PFSK-1 (cell line): ENCODE data around the gene ZBTB39.

Source experiments
- FOXP2 ChIP-seq: optimal IDR thresholded peaks from 2 replicates; pipeline ENCODE3; 2011; ENCODE audit warnings: borderline replicate concordance, control low read depth, inconsistent platforms; ENCODE audit not compliant: insufficient read depth; ENCODE audit errors: extremely low read length, extremely low read depth
- POLR2AphosphoS5 ChIP-seq: IDR thresholded peaks from 2 replicates; pipeline ENCODE4 v1.6.1; 2012; ENCODE audit warnings: low read depth, mild to moderate bottlenecking, control low read depth, low read length, moderate library complexity
- SIN3A ChIP-seq: IDR thresholded peaks from 2 replicates; pipeline ENCODE4 v1.6.1; 2012; ENCODE audit warnings: mild to moderate bottlenecking, low read length, moderate library complexity, borderline replicate concordance; ENCODE audit not compliant: insufficient read depth
- TAF1 ChIP-seq: IDR thresholded peaks from 2 replicates; pipeline ENCODE4 v1.6.1; 2012; ENCODE audit warnings: low read length, control low read depth, borderline replicate concordance; ENCODE audit not compliant: insufficient read depth
- TF ChIP-seq, protein P1 (sequence below), 2 experiments: IDR thresholded peaks; 2 replicates each; pipeline versions ENCODE4 v1.6.1 to v1.8.0; 2011 to 2012; ENCODE audit warnings: low read depth in 2 of 2, low read length in 2 of 2, control low read depth in 1 of 2, inconsistent platforms in 1 of 2, mild to moderate bottlenecking in 1 of 2, moderate library complexity in 1 of 2; ENCODE audit not compliant: insufficient read depth in 1 of 2

DNA sequence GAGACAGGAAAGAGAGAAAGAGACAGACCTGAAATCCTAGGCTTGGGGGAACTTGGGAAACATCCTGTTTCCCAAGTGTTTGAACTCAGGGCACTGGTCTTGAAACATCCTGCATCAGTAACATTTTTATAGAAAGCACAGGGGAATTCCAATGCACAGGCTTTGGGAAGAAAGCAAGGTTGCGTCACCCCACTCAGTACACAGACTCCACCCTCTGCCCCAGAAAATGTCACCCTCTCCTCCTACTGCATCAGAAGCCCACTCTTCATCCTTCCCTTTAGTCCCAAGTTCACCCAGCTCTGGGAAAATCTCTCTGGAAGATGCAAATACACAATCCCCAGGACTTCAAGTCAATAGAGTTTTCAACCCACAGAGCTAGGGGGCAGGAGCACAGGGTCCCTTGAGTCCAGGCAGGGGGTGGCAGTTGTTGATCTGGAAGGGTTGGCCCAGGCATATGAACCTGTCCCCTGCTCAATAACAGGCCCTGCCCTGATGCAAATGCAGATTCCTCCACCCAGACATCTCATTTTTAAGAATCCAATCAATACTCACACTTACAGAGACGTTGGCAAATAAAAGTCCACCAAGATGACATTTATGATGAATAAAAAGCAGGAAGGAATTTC, 50.6 kb downstream of the ZBTB39 start:
- TF ChIP-seq POLR2AphosphoS5 (no peak), SIN3A (no peak), TAF1 (no peak), FOXP2 (no peak)
- TF ChIP-seq, protein P1, sequence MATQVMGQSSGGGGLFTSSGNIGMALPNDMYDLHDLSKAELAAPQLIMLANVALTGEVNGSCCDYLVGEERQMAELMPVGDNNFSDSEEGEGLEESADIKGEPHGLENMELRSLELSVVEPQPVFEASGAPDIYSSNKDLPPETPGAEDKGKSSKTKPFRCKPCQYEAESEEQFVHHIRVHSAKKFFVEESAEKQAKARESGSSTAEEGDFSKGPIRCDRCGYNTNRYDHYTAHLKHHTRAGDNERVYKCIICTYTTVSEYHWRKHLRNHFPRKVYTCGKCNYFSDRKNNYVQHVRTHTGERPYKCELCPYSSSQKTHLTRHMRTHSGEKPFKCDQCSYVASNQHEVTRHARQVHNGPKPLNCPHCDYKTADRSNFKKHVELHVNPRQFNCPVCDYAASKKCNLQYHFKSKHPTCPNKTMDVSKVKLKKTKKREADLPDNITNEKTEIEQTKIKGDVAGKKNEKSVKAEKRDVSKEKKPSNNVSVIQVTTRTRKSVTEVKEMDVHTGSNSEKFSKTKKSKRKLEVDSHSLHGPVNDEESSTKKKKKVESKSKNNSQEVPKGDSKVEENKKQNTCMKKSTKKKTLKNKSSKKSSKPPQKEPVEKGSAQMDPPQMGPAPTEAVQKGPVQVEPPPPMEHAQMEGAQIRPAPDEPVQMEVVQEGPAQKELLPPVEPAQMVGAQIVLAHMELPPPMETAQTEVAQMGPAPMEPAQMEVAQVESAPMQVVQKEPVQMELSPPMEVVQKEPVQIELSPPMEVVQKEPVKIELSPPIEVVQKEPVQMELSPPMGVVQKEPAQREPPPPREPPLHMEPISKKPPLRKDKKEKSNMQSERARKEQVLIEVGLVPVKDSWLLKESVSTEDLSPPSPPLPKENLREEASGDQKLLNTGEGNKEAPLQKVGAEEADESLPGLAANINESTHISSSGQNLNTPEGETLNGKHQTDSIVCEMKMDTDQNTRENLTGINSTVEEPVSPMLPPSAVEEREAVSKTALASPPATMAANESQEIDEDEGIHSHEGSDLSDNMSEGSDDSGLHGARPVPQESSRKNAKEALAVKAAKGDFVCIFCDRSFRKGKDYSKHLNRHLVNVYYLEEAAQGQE (IDR thresholded peaks at IDR 0.05; ENCODE audit: insufficient read depth in 1 of 2, low read depth in 2 of 2, low read length in 2 of 2): no peak
